ENCODE data around the gene TTPAL.

DNA sequence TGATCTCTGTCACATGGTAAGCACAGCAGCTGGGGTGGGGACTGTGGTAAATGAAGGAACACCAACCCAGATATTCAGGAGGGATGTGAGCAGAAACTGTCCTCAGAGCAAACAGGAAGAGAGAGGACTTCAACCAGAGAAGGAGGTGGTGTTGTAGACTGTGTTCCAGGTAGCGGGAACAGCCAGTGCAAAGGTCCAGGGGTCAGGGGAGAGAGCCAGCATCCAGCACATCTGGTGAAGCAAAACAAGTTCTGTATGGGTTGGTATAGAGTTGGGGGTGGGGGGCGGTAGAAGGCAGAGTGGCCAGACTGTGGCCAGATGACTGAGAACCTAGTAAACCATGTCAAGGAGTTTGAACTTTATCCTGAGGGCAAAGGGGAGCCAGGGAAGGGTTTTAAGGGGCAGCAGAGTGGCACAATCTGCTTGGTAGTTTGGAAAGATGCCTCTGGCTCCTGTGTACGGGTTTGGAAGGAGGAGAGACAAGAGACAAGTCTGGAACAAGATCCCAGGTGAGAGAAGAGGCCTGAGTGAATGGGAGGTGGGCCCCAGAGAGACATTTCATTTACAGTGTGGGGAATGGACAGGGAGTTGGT, 27.8 kb upstream of the TTPAL start:
- TF ChIP-seq, protein P1, sequence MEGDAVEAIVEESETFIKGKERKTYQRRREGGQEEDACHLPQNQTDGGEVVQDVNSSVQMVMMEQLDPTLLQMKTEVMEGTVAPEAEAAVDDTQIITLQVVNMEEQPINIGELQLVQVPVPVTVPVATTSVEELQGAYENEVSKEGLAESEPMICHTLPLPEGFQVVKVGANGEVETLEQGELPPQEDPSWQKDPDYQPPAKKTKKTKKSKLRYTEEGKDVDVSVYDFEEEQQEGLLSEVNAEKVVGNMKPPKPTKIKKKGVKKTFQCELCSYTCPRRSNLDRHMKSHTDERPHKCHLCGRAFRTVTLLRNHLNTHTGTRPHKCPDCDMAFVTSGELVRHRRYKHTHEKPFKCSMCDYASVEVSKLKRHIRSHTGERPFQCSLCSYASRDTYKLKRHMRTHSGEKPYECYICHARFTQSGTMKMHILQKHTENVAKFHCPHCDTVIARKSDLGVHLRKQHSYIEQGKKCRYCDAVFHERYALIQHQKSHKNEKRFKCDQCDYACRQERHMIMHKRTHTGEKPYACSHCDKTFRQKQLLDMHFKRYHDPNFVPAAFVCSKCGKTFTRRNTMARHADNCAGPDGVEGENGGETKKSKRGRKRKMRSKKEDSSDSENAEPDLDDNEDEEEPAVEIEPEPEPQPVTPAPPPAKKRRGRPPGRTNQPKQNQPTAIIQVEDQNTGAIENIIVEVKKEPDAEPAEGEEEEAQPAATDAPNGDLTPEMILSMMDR (conservative IDR thresholded peaks at IDR 0.05) = no peak
- no peak for TF ChIP-seq EZH2 (IDR thresholded peaks at IDR 0.05; ENCODE audit: low read depth)

Measured in PC-9 (cell line).